A549 (cell line): ENCODE measurements around the gene IRF1.

ENCODE experiments used
- MYC ChIP-seq: IDR thresholded peaks from 2 replicates; pipeline ENCODE4 v1.6.1; 2012; ENCODE audit warnings: mild to moderate bottlenecking, inconsistent platforms, low read length, improper control_type of control experiment, borderline replicate concordance
- POLR2A ChIP-seq: IDR thresholded peaks from 2 replicates; pipeline ENCODE4 v1.6.1; 2012; ENCODE audit warnings: mild to moderate bottlenecking, low read length

GRCh38 chr5:132493241-132493640, 2.7 kb upstream of the IRF1 start:
- TF ChIP-seq POLR2A (no peak), MYC (no peak)
